Stimulated activated CD8-positive, alpha-beta memory T cell treated with anti-CD3 and anti-CD28 coated beads, Interleukin-4, amount 100 ng/mL, for 24 hours (primary cell): ENCODE results near the gene SH3RF1.

Source experiments
- DNase-seq: peaks from one replicate; pipeline ENCODE4 v3.0.0-alpha.2; 2020; ENCODE audit warnings: low read depth

SH3RF1 gene

GRCh38 chr4:169163495-169163894, 107.3 kb downstream of the SH3RF1 start:
- no peak for DNase-seq

- no peak for DNase-seq
Measured at GRCh38 chr4:169160825-169161224, 109.9 kb downstream of the SH3RF1 start.

GRCh38 chr4:169159624-169160171, 111.1 kb downstream of the SH3RF1 start:
- no peak for DNase-seq

GRCh38 chr4:169158861-169159260, 111.9 kb downstream of the SH3RF1 start:
- DNase-seq: no peak

GRCh38 chr4:169158046-169158445, 112.7 kb downstream of the SH3RF1 start:
- DNase-seq: no peak

- no peak for DNase-seq
Measured at GRCh38 chr4:169156392-169156791, 114.4 kb downstream of the SH3RF1 start.

GRCh38 chr4:169154121-169154520, 116.6 kb downstream of the SH3RF1 start:
- DNase-seq: no peak

GRCh38 chr4:169153481-169154087, 117.2 kb downstream of the SH3RF1 start:
- DNase-seq: no peak

- no peak for DNase-seq
Measured at GRCh38 chr4:169152899-169153298, 117.9 kb downstream of the SH3RF1 start.

- DNase-seq: no peak
Measured at GRCh38 chr4:169152098-169152497, 118.7 kb downstream of the SH3RF1 start.

- no peak for DNase-seq
Measured at GRCh38 chr4:169151671-169152070, 119.1 kb downstream of the SH3RF1 start.

GRCh38 chr4:169150806-169151205, 120.0 kb downstream of the SH3RF1 start:
- no peak for DNase-seq

GRCh38 chr4:169148885-169149284, 121.9 kb downstream of the SH3RF1 start:
- DNase-seq: no peak

GRCh38 chr4:169147191-169147590, 123.6 kb downstream of the SH3RF1 start:
- no peak for DNase-seq

- DNase-seq: no peak
Measured at GRCh38 chr4:169144061-169144600, 126.6 kb downstream of the SH3RF1 start.

- DNase-seq: no peak
Measured at GRCh38 chr4:169143335-169143734, 127.4 kb downstream of the SH3RF1 start.

- DNase-seq: no peak
Measured at GRCh38 chr4:169142906-169143305, 127.8 kb downstream of the SH3RF1 start.

- no peak for DNase-seq
Measured at GRCh38 chr4:169142391-169142790, 128.4 kb downstream of the SH3RF1 start.

GRCh38 chr4:169139021-169139420, 131.7 kb downstream of the SH3RF1 start:
- no peak for DNase-seq

- no peak for DNase-seq
Measured at GRCh38 chr4:169137558-169137920, 133.2 kb downstream of the SH3RF1 start.

GRCh38 chr4:169136796-169137557, 133.8 kb downstream of the SH3RF1 start:
- no peak for DNase-seq

GRCh38 chr4:169136330-169136729, 134.4 kb downstream of the SH3RF1 start:
- DNase-seq: no peak

- no peak for DNase-seq
Measured at GRCh38 chr4:169135776-169136175, 135.0 kb downstream of the SH3RF1 start.
